ENCODE results near the gene KCNJ16.

KCNJ16 gene

DNA sequence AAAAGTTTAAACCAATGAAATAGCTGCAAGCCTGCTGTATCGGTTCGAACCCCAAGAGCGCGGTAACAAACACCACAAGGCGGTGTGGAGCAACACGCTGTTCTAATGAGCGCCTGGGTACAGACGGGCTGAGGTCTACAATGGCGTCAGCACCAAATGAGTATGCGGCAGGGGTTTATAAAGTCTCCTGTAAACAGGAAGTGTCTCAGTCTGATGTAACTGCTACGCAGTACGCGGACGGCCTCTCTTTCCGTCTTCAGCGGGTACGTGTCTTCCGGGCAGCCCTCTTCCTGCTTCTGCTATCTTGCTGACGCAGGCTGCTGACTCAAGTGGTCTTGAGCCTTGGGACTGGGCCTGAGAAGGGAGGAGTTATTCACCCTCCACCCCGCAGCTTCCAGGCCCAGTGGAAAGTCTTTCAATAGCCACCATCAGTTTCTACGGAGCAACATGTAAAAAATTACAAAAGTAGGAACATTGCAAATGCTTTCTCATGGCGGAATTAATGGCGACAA lies 53.8 kb downstream of the KCNJ16 start:
- DNase-seq (ENCODE audit: low spot score) = no peak

DNA sequence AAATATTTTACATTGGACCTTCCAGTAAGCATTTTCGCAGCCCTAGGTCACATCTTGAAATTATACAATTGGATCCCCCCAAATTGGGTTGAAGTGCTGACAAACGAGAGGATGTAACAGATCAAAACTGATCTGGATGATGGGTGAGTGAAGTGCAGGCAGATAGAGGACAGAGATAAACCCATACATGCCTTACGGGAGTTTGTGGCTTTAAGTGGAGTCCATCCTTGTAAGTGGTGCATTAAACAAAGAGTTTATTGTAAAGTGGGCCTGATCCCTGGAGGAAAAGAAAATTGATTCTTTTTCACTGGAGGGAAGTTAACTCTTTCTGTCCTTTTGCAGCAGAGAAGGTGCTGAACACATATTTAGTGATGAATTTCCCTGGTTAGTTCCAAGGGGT lies 55.3 kb downstream of the KCNJ16 start:
- no peak for DNase-seq (ENCODE audit: low spot score)

DNA sequence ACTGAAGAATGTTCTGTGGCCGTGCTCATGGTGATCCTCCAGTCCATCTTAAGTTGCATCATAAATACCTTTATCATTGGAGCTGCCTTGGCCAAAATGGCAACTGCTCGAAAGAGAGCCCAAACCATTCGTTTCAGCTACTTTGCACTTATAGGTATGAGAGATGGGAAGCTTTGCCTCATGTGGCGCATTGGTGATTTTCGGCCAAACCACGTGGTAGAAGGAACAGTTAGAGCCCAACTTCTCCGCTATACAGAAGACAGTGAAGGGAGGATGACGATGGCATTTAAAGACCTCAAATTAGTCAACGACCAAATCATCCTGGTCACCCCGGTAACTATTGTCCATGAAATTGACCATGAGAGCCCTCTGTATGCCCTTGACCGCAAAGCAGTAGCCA lies 57.5 kb downstream of the KCNJ16 start:
- no peak for DNase-seq (ENCODE audit: low spot score)

DNA sequence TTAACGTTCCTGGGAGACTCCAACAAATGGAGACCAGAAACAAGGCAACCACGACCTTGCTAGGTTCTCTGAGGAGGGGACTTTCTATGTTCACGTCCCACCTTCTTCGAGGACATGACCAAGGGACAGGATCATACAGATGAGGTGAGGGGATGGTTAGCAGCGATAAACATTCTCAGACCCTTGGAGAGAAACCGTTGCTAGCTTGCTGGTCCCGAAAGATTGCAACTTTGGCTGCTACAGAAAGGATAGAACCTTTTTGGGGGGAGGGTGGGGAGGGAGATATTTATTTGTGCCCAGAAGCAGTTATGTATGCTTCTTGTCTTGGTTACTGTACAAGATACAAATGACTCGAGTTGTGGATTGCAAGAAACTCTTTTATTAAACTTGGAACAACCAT lies 59.0 kb downstream of the KCNJ16 start:
- no peak for DNase-seq (ENCODE audit: low spot score)

DNA sequence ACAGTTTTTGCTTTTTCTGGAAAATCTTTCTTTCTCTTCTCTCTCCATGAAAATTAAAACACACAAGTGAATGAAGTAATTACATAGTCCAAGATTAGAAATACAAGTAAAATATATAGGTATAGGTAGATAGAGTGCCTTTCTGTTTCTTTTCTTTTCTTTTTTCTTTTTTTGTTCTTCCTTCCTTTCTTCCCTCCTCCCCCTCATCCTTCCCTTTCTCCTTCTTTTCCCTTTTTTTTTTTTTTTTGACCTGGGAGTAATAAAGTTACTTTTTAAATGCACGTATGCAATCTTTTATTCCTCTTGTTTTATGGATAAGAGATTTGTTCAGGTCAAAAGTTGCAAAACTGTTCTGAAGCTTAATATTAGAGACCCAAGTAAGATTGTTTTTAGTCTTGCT lies 59.8 kb downstream of the KCNJ16 start:
- no peak for DNase-seq (ENCODE audit: low spot score)

DNA sequence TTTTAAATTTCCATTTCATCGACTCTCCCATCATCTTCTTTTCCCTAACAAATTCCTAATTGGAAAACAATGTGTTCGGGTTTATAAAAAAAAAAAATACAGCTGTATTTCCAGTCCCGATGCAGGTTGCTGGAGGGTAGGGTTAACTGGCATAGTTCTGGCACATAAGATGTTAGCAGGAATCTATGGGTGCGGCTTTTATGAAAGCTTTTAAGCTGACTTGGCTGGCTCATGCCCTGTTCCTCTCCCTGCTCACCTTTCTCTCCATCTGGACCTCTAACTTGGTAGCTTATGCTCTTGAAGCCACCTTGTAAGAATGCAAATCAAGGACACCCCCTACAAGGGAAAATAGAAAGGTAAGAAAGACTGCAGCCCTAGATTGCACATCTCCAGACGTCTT lies 61.1 kb downstream of the KCNJ16 start:
- DNase-seq (ENCODE audit: low spot score) = peak; percentile 62

DNA sequence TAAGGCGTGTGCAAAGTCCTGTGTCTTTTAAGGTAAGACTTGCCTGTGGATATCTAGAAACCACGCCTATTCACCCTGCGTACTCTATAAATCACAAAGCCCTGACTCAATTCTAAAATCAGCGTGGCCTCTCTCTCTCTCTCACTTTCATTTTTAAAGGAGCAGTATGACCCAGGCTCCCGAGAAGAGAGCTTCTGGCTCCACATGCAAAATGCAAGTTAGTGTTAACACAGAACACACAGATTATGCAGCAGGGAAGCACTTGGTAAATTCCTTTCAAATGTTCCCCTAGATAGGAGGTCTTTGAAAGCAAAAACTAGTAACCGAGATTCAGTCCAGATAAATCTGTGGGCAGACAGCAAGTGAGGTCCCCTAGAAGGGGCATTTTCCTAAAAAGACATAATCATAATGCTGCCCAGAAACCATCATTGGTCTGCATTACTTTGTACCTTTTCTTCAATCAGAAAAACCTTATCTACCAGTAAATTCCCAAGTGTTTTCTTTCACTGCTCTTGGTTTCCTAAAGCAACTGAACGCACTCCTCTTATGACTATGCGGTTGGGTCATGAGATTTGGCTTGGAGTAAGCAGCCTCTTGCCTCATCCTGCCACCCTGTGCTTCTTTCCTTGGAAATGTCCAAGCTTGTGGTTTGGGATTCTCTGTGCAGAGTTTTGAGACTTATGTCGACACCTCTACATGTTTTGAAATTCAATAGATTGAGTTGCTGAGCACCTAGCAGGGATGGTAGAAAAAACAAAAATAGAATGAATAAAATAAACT lies 62.6 kb downstream of the KCNJ16 start:
- DNase-seq (ENCODE audit: low spot score) = no peak

DNA sequence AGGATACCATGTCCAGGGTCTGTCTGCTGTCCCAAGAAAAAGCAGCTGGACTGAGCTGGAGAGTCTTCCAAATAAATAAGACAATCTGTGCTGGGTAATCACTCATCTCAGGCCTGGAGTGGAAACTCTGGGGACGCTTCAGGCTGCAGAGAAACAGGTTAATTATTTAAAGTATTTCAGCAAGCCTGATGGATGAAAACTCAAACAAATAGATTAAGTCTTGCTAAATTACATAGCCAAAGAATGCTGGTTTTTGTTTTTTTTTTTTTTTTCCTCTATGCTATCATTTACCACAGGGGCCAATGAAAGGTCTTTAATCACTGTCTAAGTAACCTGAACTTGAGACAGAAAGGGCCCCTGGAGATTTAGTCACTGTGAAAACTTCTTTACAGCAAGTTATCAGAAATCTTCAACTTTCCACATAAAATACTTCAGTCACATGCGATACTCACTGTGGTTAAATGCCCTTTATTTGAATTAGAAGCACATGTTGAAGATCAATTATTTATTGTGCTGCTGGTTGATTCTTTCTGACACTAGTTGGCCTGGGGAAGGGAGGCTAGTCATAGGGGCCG lies 63.4 kb downstream of the KCNJ16 start:
- no peak for DNase-seq (ENCODE audit: low spot score)

DNA sequence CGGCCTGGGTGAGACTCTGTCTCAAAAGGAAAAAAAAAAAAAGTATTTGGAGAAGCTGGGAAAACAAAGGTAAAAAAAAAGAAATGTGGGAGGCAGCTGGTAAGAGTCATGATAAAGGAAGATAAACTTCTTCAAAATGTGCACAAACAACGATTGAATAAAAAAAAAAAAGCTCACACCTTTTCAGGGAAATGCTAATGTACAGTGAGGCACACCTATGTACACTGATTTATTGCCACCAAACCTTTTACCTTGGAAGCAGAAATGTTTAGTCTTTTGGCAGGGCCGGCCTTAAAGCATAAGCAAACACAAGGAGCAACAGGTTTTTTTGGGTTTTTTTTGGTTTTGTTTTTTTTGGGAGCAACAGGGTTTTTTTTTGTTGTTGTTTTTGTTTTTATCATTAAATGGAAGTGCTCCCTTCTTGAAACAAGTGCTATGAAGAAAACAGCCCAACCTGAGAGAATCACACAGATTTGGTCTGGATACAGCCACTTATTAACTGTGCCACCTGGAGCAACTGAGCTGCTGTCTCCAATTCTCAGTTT lies 64.5 kb downstream of the KCNJ16 start:
- no peak for DNase-seq (ENCODE audit: low spot score)

DNA sequence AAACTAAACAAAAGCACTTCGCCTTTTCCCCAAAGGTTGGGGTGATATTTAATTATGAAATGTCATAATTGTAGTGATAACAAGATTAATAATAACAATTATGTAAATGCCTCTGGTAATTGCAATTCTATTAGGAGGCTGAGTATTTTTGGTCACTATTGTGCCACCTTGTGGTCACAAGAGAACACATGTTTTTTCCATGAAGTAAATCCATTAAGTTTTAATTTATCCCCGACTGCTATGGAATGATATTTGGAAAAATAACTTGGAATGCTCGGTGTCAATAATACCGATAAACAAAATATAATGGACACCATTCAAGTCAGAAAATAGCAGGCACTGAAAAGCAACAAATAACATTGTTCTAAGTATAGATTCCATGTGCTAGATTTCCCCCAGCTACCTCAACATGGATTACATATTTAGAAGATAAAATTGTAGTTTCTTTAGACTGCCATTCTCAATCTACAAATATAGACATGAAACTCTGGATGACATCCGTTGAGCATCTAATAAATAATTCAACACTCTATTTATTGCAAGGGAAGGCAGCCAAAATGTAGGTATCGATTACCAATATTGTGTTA lies 69.3 kb downstream of the KCNJ16 start:
- DNase-seq (ENCODE audit: low spot score) = peak; percentile 45

DNA sequence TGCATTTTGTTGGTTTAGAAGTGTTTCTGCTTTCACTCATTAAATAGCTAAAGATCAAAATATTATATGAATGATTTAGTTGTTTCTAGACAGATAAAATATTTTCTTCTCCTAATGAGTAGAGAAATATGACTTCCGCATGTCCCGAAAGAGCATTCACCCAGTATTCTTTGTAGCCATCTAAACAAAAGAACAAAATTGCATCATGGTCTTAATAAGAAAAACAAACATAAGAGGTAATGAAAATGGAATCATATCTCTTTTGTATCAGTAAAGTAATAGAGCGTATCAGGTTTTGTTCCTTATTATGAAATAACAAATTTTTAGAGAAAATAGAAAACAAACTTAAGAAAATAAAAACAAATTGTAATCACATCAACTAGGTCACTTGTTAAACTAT lies 78.2 kb downstream of the KCNJ16 start:
- DNase-seq (ENCODE audit: low spot score) = no peak

DNA sequence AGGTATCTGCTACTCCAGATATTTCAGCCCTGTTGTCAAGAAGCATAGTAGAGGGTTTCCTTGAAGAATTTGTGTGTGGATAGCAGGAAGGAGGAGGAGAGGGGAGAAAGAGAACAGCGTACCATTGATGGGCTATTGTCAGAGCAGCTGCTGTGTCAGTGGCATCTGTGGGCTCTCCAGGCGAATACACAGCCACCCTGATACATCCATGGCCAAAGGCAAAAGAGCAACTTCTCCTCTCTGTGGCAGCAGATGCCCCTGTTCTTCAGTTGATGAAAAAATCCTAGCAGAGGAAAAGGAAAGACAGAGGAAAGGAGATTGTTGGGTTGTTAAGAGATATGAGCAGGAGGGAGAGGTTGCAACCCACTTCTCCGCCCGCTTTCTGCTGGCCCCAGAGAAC lies 82.1 kb downstream of the KCNJ16 start:
- DNase-seq (ENCODE audit: low spot score) = no peak

DNA sequence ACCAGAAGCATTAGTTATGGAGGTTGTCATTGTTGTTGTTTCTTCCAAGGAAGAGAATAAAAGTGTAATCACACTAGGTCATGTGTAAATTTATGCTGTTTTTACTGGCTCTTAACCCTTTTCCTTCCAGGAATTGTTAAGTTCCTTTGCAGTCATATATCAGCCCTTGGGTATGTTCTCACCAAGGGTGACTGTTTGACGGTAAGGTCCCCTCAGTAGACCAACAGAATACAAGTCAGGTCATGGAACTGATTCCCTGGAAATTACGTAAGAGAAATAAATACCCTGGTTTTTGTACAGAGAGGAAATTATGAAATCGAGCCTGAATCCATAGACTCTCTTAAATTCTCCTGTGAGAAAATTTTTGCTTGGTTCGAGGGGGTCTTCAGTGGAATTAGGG lies 83.2 kb downstream of the KCNJ16 start:
- no peak for DNase-seq (ENCODE audit: low spot score)

DNA sequence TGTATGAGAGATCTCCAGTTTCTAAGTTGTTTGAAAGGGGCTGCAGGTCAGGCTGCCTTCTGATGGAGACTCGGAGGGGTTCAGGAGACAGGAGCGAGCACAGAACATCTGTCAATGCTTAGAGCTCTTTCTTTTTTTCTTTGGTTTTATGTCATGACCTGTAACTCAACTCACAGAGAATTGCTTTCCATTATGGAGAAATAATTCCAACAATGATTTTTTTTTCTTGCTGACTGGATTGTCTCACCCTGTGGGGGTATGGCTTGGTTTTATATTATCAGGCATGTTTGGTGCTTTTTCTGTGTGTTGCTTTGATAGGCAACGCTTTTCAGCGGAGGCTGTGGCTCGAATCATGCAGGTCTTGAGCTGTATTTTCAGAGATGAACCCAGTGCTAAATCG lies 83.6 kb downstream of the KCNJ16 start:
- no peak for DNase-seq (ENCODE audit: low spot score)

DNA sequence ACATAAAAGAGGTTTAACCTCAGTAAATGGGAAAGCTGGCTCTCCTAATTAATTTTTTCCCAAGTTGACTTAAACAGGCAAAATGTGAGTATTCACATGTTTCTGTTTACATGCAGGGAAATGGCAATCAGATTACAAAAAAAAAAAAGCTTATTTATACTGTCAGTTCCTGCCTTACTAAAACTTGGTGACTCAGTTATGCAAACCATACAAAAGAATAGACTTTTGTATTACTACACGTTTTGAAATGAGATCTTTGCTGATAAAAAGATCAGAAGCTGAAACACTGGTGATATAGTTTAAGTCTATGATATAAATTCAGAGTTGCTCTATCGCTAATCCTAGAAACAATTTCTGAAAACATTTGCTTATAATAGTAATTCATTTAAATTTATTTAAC lies 85.0 kb downstream of the KCNJ16 start:
- no peak for DNase-seq (ENCODE audit: low spot score)

DNA sequence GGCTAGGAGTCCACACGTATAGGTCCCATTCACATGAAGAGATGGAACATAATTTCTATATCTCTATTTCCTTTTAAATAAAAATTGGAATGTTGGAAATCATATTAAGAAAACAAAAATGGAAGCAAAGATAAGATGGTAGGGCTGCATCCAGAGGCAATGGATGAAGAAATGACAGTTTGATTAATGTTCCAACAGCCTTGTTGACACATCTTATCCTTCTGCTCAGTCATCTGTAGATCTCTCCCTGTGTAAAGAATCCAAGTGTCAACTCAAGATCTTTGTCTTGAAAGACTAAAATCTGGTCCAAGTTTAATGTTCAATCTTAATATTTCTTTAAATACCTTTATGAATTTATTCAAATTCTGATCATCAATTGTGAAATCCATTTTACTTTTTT lies 86.5 kb downstream of the KCNJ16 start:
- DNase-seq (ENCODE audit: low spot score) = no peak

DNA sequence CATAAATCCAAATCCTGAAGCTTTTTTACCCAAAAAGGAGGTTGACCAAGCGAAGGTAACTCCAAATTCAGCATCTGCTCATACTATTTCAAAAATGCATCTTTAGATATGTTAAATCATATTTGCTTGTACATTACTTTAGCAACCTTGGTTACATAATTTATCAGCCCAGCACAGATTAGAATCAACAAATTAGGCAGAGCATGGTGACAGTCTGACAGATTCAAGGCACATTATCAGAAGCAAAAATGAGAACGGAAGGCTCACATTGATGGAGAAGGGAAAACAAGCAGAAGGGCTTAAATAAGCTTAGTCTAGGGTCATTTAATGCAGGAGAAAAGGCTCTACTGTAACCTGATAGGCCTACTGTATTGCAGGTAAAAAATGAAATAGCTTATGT lies 90.4 kb downstream of the KCNJ16 start:
- no peak for DNase-seq (ENCODE audit: low spot score)

DNA sequence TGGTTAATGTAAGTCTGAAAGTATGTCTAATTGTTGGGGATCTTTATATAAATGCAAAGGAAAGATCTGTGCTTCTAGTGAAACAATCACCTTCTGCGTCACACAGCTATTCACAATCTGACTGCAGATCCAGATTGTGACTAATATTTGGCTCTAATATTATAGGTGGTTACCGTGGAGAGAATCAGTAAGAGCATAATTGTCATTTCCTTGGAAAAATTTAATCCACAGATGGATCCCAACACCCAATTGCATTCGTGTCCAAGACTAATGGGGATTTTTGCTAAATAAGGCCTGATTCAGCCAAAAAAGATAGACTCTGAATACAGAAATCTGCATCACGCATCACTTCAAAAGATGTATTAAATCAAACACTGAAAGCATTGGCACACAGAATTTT lies 91.6 kb downstream of the KCNJ16 start:
- DNase-seq (ENCODE audit: low spot score) = no peak

DNA sequence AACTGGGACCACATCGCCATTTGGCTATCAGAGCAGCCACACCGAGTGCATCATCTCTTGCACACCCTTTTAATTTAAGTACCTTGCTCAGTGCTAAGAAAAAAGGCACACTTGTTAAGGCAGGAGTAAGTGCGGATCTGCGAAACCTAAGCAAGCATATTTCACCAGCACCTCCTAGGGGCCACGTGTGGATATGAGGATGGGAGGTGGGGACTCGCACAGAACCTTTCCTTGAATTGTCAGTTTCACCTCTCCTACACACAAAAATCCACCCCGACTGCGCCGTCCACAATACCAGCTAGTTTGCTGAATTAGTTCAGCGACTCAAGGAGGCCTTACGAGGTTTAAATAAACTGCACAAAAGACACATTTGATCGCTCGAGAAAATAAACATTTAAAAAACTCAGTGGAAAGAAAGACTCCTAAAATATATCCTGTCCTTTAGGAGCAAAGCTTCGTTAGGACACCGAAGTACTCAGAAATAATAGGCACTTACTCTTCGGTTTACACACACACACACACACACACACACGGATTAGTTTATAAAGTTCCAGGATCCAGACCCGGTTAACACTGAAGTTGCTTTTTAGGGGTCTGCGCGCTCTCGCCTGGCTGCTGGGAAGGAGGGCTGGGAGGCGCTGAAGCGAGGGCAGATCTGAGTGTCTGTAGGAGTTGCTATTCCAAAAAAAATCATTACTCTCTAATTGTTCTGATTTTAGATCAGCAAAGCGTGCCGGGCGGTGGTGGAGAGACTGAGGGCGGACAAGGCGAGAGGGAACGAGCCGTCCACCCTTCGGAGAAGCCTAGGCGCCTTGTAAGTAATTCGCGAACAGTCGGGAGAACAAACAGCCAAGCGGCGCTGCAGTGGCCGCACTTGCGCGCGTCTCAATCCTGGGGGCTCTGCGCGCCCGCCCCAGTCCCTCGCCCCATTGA lies 93.3 kb downstream of the KCNJ16 start:
- peak; percentile 77 for DNase-seq (ENCODE audit: low spot score)

DNA sequence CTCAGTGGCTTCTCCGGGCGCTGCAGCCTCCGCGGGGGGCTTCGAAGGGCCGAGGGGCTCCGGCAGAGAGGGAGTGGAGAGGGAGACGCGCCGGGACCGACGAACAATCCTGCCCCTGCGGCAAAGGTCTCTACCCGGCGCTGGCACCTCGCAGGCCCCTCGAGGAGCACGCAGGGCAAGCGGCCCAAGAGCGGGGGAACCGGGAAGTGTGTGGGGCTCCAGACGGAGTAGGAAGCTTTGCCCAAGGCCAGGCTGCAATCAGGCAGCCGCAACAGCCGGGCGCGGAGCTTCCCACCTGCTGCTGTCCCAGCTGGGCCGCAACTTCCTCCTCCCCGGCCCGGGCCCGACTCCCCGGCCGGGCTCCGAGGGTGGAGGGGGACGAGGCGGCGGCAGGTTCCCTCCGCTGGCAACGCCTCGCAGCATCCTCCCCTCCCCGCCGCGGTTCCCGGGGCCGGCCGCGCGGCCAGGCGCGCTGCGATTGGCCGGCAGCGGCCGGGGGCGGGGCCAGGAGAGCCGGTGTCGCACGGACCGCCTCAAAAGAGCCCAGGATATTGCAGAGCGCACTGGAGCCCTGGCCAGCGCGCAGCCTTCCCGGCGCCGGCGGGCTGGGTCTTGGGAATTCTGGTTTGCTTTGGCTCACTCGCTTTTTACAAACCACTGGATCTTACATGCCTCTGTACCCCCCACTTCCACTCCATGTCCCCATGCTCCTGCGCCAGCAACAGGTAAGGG lies 94.1 kb downstream of the KCNJ16 start, which contains the start of gene KCNJ2:
Gene KCNJ2, plus strand, starts transcription at position 556 of the 732 bp plus-strand sequence. CDS start 5,508 bp downstream, outside the sequence.
- DNase-seq (ENCODE audit: low spot score) = peak; percentile 99
